H9 (cell line): ENCODE data around the gene SLC35F2. TPM values are rescaled to one million over a fixed set of nuclear protein-coding genes. Genes with fewer than 3 reads are reported as not detected.

Experiments used
- DNase-seq: peaks from one replicate; pipeline ENCODE4 v3.0.0-alpha.2; 2017
- H2AFZ ChIP-seq: one replicate; pipeline ENCODE4 v1.6.1; 2013; ENCODE audit warnings: mild to moderate bottlenecking, low read length, control low read depth, moderate library complexity
- H2AK5ac ChIP-seq: 2 replicates; pipeline ENCODE4 v1.6.1; 2013; ENCODE audit warnings: low read length, control low read depth, mixed read lengths; ENCODE audit not compliant: insufficient read length
- H2BK120ac ChIP-seq: one replicate; pipeline ENCODE4 v1.6.1; 2013; ENCODE audit warnings: low read depth, mild to moderate bottlenecking, low read length, control low read depth, inconsistent platforms; ENCODE audit not compliant: poor library complexity, severe bottlenecking
- H2BK12ac ChIP-seq: 2 replicates; pipeline ENCODE4 v1.6.1; 2013; ENCODE audit warnings: low read length, control low read depth, mixed read lengths, low read depth; ENCODE audit not compliant: insufficient read length
- H2BK15ac ChIP-seq: 2 replicates; pipeline ENCODE4 v1.6.1; 2013; ENCODE audit warnings: low read depth, low read length, control low read depth
- H2BK20ac ChIP-seq: one replicate; pipeline ENCODE4 v1.6.1; 2013; ENCODE audit warnings: low read depth, mild to moderate bottlenecking, low read length, control low read depth, inconsistent platforms; ENCODE audit not compliant: poor library complexity, severe bottlenecking
- H2BK5ac ChIP-seq: 2 replicates; pipeline ENCODE4 v1.6.1; 2013; ENCODE audit warnings: low read length, control low read depth, mixed read lengths; ENCODE audit not compliant: insufficient read length
- H3K14ac ChIP-seq: 2 replicates; pipeline ENCODE4 v1.6.1; 2013; ENCODE audit warnings: low read length, control low read depth; ENCODE audit not compliant: insufficient read depth
- H3K18ac ChIP-seq: 2 replicates; pipeline ENCODE4 v1.6.1; 2013; ENCODE audit warnings: low read depth, mild to moderate bottlenecking, mixed read lengths, low read length, control low read depth; ENCODE audit not compliant: insufficient read length
- H3K23ac ChIP-seq: 2 replicates; pipeline ENCODE4 v1.6.1; 2013; ENCODE audit warnings: low read length, control low read depth, mixed read lengths, low read depth; ENCODE audit not compliant: insufficient read length
- H3K23me2 ChIP-seq: 2 replicates; pipeline ENCODE4 v1.6.1; 2013; ENCODE audit warnings: low read depth, mild to moderate bottlenecking, mixed read lengths, low read length, control low read depth; ENCODE audit not compliant: insufficient read length, poor library complexity, severe bottlenecking
- H3K27ac ChIP-seq: 2 replicates; pipeline ENCODE4 v1.5.1; 2013; ENCODE audit warnings: low read length, control low read depth, mixed read lengths, low read depth; ENCODE audit not compliant: insufficient read length
- H3K27me3 ChIP-seq: 2 replicates; pipeline ENCODE4 v1.6.1; 2013; ENCODE audit warnings: low read length, control low read depth, inconsistent platforms; ENCODE audit not compliant: insufficient read depth
- H3K4ac ChIP-seq: 2 replicates; pipeline ENCODE4 v1.6.1; 2013; ENCODE audit warnings: low read depth, mild to moderate bottlenecking, control low read depth, inconsistent platforms, low read length, moderate library complexity
- H3K4me1 ChIP-seq: 2 replicates; pipeline ENCODE4 v1.6.1; 2013; ENCODE audit warnings: low read length, control low read depth, inconsistent platforms; ENCODE audit not compliant: insufficient read depth
- H3K4me2 ChIP-seq: 2 replicates; pipeline ENCODE4 v1.6.1; 2013; ENCODE audit warnings: low read length, control low read depth, mixed read lengths; ENCODE audit not compliant: insufficient read length, insufficient read depth
- H3K56ac ChIP-seq: 2 replicates; pipeline ENCODE4 v1.6.1; 2013; ENCODE audit warnings: low read depth, mild to moderate bottlenecking, mixed read lengths, low read length, control low read depth; ENCODE audit not compliant: insufficient read length
- H3K79me1 ChIP-seq: 2 replicates; pipeline ENCODE4 v1.6.1; 2013; ENCODE audit warnings: low read depth, mild to moderate bottlenecking, moderate library complexity, low read length, control low read depth, inconsistent platforms; ENCODE audit not compliant: insufficient read depth, poor library complexity, severe bottlenecking
- H3K79me2 ChIP-seq: 2 replicates; pipeline ENCODE4 v1.6.1; 2013; ENCODE audit warnings: low read length, control low read depth, inconsistent platforms; ENCODE audit not compliant: insufficient read depth
- H3K9ac ChIP-seq: 2 replicates; pipeline ENCODE4 v1.6.1; 2013; ENCODE audit warnings: low read length, control low read depth, mixed read lengths; ENCODE audit not compliant: insufficient read length; ENCODE audit errors: extremely low read depth
- H3K9me3 ChIP-seq: one replicate; pipeline ENCODE4 v1.6.1; 2013; ENCODE audit warnings: low read depth, low read length, inconsistent platforms; ENCODE audit not compliant: control insufficient read depth
- H3T11ph ChIP-seq: one replicate; pipeline ENCODE4 v1.6.1; 2013; ENCODE audit warnings: mild to moderate bottlenecking, low read length, control low read depth, inconsistent platforms
- H4K20me1 ChIP-seq: one replicate; pipeline ENCODE4 v1.6.1; 2013; ENCODE audit not compliant: control insufficient read depth, insufficient read length, insufficient read depth
- H4K5ac ChIP-seq: 2 replicates; pipeline ENCODE4 v1.6.1; 2013; ENCODE audit warnings: low read depth, mild to moderate bottlenecking, mixed read lengths, low read length, control low read depth; ENCODE audit not compliant: insufficient read length
- H4K8ac ChIP-seq: replicated peaks from 2 replicates; pipeline ENCODE4 v1.6.1; 2013; ENCODE audit warnings: low read length, control low read depth, mixed read lengths, low read depth; ENCODE audit not compliant: insufficient read length
- H4K91ac ChIP-seq: 2 replicates; pipeline ENCODE4 v1.6.1; 2013; ENCODE audit warnings: low read depth, mild to moderate bottlenecking, moderate library complexity, mixed read lengths, low read length, control low read depth; ENCODE audit not compliant: insufficient read length
- H3K27ac Mint-ChIP-seq, 3 experiments: 2 replicates in 2 of 3; 3 replicates in 1 of 3; pipeline ENCODE4 v1.8.0; 2020 to 2021; ENCODE audit warnings: mixed read lengths in 3 of 3, mild to moderate bottlenecking in 1 of 3, moderate library complexity in 1 of 3
- H3K27me3 Mint-ChIP-seq: 2 replicates; pipeline ENCODE4 v1.8.0; 2021; ENCODE audit warnings: low read depth, mild to moderate bottlenecking, moderate library complexity, mixed read lengths
- H3K36me3 Mint-ChIP-seq, 3 experiments: 2 replicates in 2 of 3; 3 replicates in 1 of 3; pipeline ENCODE4 v1.8.0; 2020 to 2021; ENCODE audit warnings: low read depth in 3 of 3, mixed read lengths in 3 of 3; ENCODE audit not compliant: insufficient read depth in 1 of 3
- H3K4me1 Mint-ChIP-seq, 2 experiments: 2 replicates each; pipeline ENCODE4 v1.8.0; 2020; ENCODE audit warnings: mixed read lengths in 2 of 2
- H3K4me3 Mint-ChIP-seq, 2 experiments: 2 replicates in 1 of 2; 3 replicates in 1 of 2; pipeline ENCODE4 v1.8.0; 2020 to 2021; ENCODE audit warnings: mild to moderate bottlenecking in 2 of 2, mixed read lengths in 2 of 2, moderate library complexity in 1 of 2
- H3K9me3 Mint-ChIP-seq, 2 experiments: 2 replicates in 1 of 2; 3 replicates in 1 of 2; pipeline ENCODE4 v1.8.0; 2020; ENCODE audit warnings: mild to moderate bottlenecking in 2 of 2, mixed read lengths in 2 of 2, moderate library complexity in 1 of 2
- WGBS: extraction: QIAGEN DNeasy Blood & Tissue Kit; methylation state at CpG from one replicate; pipeline ENCODE4 v1.1.7; 2013; ENCODE audit warnings: missing lambda C conversion rate, low lambda C conversion rate, mixed read lengths; ENCODE audit not compliant: insufficient read length; ENCODE audit errors: extremely low coverage; 5-methylcytosine and 5-hydroxymethylcytosine counted together
- total RNA-seq: library from RNA; stranded (reverse); gene quantifications from 2 replicates; pipeline ENCODE4 v1.2.1, GENCODE V29; 2021
- TF ChIP-seq, protein P1 (sequence below): fragments of 200-600 bp; sonication (generic); conservative IDR thresholded peaks from 3 replicates; pipeline ENCODE4 v1.8.0; 2021; ENCODE audit warnings: antibody characterized with exemption, mild to moderate bottlenecking

SLC35F2 gene
- total RNA-seq, 1 experiment from 2014 or later, result 24.0 TPM

DNA sequence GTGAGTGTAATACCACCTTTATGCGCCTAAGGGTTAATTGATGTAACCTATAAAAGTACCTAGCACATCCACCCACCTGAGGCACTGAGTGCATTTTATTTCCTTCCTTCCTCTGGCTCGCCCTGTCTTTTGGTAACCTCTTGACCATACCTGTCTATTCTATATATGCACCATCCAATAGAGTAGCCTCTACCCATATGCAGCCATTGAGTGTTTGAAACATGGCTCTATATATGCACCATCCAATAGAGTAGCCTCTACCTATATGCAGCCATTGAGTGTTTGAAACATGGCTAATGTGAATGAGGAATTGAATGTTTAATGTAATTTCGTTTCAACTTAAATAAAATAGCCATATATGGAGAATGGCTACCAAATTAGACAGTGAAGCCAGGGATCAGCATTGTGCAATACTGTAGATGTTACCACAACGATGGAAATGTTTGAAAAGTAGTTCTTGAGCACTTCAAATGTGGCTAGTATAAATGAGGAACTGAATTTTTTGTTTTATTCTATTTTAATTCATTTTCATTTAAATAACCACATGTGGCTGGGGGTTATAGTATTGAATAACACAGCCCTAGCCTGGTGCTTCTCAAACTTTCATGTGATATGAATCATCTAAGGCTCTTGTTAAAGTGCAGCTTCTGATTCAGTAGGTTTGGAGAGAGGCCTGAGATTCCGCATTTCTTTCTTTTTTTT is 33.8 kb downstream of the SLC35F2 start:
- no peak overlapping the region for H4K8ac ChIP-seq
- WGBS, result no CpG with 5 or more reads among the region's 5 CpGs
- H3K56ac ChIP-seq, result no peak overlapping the region
- no peaks in the 10 kb centered on the region for H3K27me3 Mint-ChIP-seq
- no peak overlapping the region for H3K4me2 ChIP-seq
- H3T11ph ChIP-seq, result no peak overlapping the region
- no peak overlapping the region for H3K27ac Mint-ChIP-seq
- H4K20me1 ChIP-seq, result no peaks in the 10 kb centered on the region
- DNase-seq, result no peak
- no peak overlapping the region for H2AK5ac ChIP-seq
- H3K4me3 Mint-ChIP-seq, result no peak overlapping the region
- H2BK5ac ChIP-seq, result no peak overlapping the region
- no peaks in the 10 kb centered on the region for H3K27me3 ChIP-seq
- H2BK120ac ChIP-seq, result no peak overlapping the region
- H3K9me3 Mint-ChIP-seq, result no peaks in the 10 kb centered on the region
- H2AFZ ChIP-seq, result no peak overlapping the region
- no peak overlapping the region for H2BK12ac ChIP-seq
- no peaks in the 10 kb centered on the region for H3K4me1 ChIP-seq
- no peaks in the 10 kb centered on the region for H3K79me1 ChIP-seq
- H2BK15ac ChIP-seq, result no peak overlapping the region
- H3K14ac ChIP-seq, result no peak overlapping the region
- H3K27ac ChIP-seq, result no peak overlapping the region
- H4K91ac ChIP-seq, result no peak overlapping the region
- no peak overlapping the region for H3K9ac ChIP-seq
- TF ChIP-seq, protein P1, sequence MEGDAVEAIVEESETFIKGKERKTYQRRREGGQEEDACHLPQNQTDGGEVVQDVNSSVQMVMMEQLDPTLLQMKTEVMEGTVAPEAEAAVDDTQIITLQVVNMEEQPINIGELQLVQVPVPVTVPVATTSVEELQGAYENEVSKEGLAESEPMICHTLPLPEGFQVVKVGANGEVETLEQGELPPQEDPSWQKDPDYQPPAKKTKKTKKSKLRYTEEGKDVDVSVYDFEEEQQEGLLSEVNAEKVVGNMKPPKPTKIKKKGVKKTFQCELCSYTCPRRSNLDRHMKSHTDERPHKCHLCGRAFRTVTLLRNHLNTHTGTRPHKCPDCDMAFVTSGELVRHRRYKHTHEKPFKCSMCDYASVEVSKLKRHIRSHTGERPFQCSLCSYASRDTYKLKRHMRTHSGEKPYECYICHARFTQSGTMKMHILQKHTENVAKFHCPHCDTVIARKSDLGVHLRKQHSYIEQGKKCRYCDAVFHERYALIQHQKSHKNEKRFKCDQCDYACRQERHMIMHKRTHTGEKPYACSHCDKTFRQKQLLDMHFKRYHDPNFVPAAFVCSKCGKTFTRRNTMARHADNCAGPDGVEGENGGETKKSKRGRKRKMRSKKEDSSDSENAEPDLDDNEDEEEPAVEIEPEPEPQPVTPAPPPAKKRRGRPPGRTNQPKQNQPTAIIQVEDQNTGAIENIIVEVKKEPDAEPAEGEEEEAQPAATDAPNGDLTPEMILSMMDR, result no peak
- H3K18ac ChIP-seq, result no peak overlapping the region
- H2BK20ac ChIP-seq, result no peak overlapping the region
- no peak overlapping the region for H3K23ac ChIP-seq
- no peaks in the 10 kb centered on the region for H3K23me2 ChIP-seq
- no peaks in the 10 kb centered on the region for H3K9me3 ChIP-seq
- H3K4ac ChIP-seq, result no peak overlapping the region
- H3K4me1 Mint-ChIP-seq, result no peaks in the 10 kb centered on the region
- H3K79me2 ChIP-seq, result no peaks in the 10 kb centered on the region
- H4K5ac ChIP-seq, result no peak overlapping the region
- H3K36me3 Mint-ChIP-seq, result no peaks in the 10 kb centered on the region
